ENCODE measurements around the gene XPC.

DNA sequence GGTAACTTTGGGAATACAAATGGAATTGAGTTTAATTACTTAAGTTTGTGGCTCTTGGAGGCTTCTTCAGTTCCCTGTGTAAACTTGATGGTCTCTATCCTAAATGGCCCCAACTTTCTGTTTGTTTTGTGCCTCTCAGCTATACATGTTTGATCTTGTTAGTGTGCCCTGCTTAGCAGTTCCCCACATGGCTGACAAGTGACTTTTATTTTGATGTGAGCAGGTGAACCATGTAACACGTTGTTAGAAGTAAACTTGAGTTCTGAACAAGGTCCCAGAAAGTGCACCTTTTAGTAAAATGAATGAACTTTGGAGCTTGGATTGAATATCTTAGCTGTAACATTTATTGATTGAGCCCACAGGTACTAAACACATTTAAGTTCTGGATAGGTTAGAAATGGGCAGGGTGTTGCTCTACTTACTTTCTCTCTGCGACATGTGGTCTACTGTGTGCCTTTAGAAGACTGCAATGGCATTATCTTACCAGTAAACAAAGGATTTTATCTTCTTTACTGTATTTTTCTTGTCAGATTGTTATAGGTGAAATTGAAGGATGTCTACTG is 4.7 kb upstream of the XPC start:
- no peak for TF ChIP-seq EZH2 (IDR thresholded peaks at IDR 0.05; ENCODE audit: borderline replicate concordance, low read depth, low read length, poor library complexity, severe bottlenecking)
- TF ChIP-seq, protein P1, sequence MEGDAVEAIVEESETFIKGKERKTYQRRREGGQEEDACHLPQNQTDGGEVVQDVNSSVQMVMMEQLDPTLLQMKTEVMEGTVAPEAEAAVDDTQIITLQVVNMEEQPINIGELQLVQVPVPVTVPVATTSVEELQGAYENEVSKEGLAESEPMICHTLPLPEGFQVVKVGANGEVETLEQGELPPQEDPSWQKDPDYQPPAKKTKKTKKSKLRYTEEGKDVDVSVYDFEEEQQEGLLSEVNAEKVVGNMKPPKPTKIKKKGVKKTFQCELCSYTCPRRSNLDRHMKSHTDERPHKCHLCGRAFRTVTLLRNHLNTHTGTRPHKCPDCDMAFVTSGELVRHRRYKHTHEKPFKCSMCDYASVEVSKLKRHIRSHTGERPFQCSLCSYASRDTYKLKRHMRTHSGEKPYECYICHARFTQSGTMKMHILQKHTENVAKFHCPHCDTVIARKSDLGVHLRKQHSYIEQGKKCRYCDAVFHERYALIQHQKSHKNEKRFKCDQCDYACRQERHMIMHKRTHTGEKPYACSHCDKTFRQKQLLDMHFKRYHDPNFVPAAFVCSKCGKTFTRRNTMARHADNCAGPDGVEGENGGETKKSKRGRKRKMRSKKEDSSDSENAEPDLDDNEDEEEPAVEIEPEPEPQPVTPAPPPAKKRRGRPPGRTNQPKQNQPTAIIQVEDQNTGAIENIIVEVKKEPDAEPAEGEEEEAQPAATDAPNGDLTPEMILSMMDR (conservative IDR thresholded peaks at IDR 0.05; ENCODE audit: low read depth, low read length) = no peak
